HG02610 (cell line): ENCODE results near the gene DLX5.
A peak's percentile ranks its signal among the peaks of the same experiment; 100 is the strongest.

ENCODE experiments used
- ATAC-seq: cut with Tn5 transposase; IDR thresholded peaks from one replicate; pipeline ENCODE4 v1.9.1; 2021; ENCODE audit warnings: mild to moderate bottlenecking, moderate library complexity; ENCODE audit not compliant: unreplicated experiment

DLX5 gene

GRCh38 chr7:97006055-97006815 lies 18.4 kb downstream of the DLX5 start:
- peak; percentile 59 for ATAC-seq

GRCh38 chr7:97005183-97006054 lies 19.2 kb downstream of the DLX5 start, which contains the start of gene DLX6:
Gene DLX6, plus strand, starts transcription at chr7:97005553. Its CDS starts 425 bp downstream, at chr7:97005978.
- ATAC-seq = no peak

GRCh38 chr7:97004247-97005182 lies 20.1 kb downstream of the DLX5 start:
- ATAC-seq = no peak

GRCh38 chr7:97003262-97004246 lies 21.1 kb downstream of the DLX5 start:
- ATAC-seq = no peak

- no peak for ATAC-seq
Measured at GRCh38 chr7:97002555-97003261, 21.9 kb downstream of the DLX5 start.

GRCh38 chr7:97001656-97002554 lies 22.7 kb downstream of the DLX5 start:
- ATAC-seq = no peak

GRCh38 chr7:97001221-97001620 lies 23.4 kb downstream of the DLX5 start:
- no peak for ATAC-seq

- ATAC-seq = no peak
Measured at GRCh38 chr7:96998744-96999143, 25.9 kb downstream of the DLX5 start.

GRCh38 chr7:96998333-96998732 lies 26.3 kb downstream of the DLX5 start:
- no peak for ATAC-seq

- no peak for ATAC-seq
Measured at GRCh38 chr7:96997512-96998032, 27.1 kb downstream of the DLX5 start.

GRCh38 chr7:96996958-96997511 lies 27.6 kb downstream of the DLX5 start:
- no peak for ATAC-seq

- ATAC-seq = no peak
Measured at GRCh38 chr7:96996111-96996957, 28.3 kb downstream of the DLX5 start.

- ATAC-seq = no peak
Measured at GRCh38 chr7:96995406-96996110, 29.1 kb downstream of the DLX5 start.

GRCh38 chr7:96993980-96994379 lies 30.7 kb downstream of the DLX5 start:
- ATAC-seq = no peak

GRCh38 chr7:96993094-96993865 lies 31.4 kb downstream of the DLX5 start:
- ATAC-seq = no peak
